PFSK-1 (cell line): ENCODE data around the gene DNAJB12. TPM values are rescaled to one million over a fixed set of nuclear protein-coding genes. Genes with fewer than 3 reads are reported as not detected.
A peak's percentile ranks its signal among the peaks of the same experiment; 100 is the strongest.

Source experiments
- FOXP2 ChIP-seq: optimal IDR thresholded peaks from 2 replicates; pipeline ENCODE3; 2011; ENCODE audit warnings: borderline replicate concordance, control low read depth, inconsistent platforms; ENCODE audit not compliant: insufficient read depth; ENCODE audit errors: extremely low read length, extremely low read depth
- POLR2AphosphoS5 ChIP-seq: IDR thresholded peaks from 2 replicates; pipeline ENCODE4 v1.6.1; 2012; ENCODE audit warnings: low read depth, mild to moderate bottlenecking, control low read depth, low read length, moderate library complexity
- REST ChIP-seq, 2 experiments: IDR thresholded peaks; 2 replicates each; pipeline versions ENCODE4 v1.6.1 to v1.8.0; 2011 to 2012; ENCODE audit warnings: low read depth in 2 of 2, low read length in 2 of 2, control low read depth in 1 of 2, inconsistent platforms in 1 of 2, mild to moderate bottlenecking in 1 of 2, moderate library complexity in 1 of 2; ENCODE audit not compliant: insufficient read depth in 1 of 2
- SIN3A ChIP-seq: IDR thresholded peaks from 2 replicates; pipeline ENCODE4 v1.6.1; 2012; ENCODE audit warnings: mild to moderate bottlenecking, low read length, moderate library complexity, borderline replicate concordance; ENCODE audit not compliant: insufficient read depth
- TAF1 ChIP-seq: IDR thresholded peaks from 2 replicates; pipeline ENCODE4 v1.6.1; 2012; ENCODE audit warnings: low read length, control low read depth, borderline replicate concordance; ENCODE audit not compliant: insufficient read depth
- polyA plus RNA-seq: library from polyadenylated mRNA; unstranded; fragments of >200 nt; gene quantifications from one replicate; pipeline ENCODE4 v1.2.1, GENCODE V29; 2012; ENCODE audit warnings: low read depth, missing spikeins; ENCODE audit not compliant: insufficient read length

The DNAJB12 gene
- 39.8 TPM for polyA plus RNA-seq

- peak; percentile 90 for TF ChIP-seq POLR2AphosphoS5
- peak; percentile 89 for TF ChIP-seq FOXP2
- TF ChIP-seq TAF1: no peak
Measured at GRCh38 chr10:72354356-72355213, at the start of gene DNAJB12. Gene DNAJB12 (minus strand): TSS chr10:72354919. CDS start chr10:72354897, 22 bp downstream.

DNA sequence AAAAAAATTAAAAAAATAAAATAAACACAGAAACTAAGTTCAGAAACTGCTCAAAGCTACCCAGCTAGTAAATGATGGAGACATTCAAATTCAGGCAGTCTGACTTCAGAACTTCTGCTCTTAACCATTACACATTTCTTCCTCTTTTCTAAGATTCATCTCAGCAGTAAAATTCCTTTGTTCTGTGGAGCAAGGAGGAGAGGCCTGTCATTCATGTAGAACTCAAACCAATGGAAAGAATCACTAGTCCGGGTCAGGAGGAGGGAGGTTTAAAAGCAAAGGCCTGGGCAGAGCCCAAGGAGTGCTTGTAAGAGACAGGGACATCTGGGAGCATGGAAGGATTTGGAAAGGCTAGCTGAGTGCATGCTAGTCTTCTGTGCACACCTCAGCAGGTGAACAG is 37.9 kb upstream of the DNAJB12 start:
- TF ChIP-seq REST (IDR thresholded peaks at IDR 0.05; ENCODE audit: insufficient read depth in 1 of 2, low read depth in 2 of 2, low read length in 2 of 2) (no peak), FOXP2 (no peak), SIN3A (no peak), POLR2AphosphoS5 (no peak), TAF1 (no peak)

- TF ChIP-seq TAF1: no peak
- TF ChIP-seq FOXP2: no peak
- no peak for TF ChIP-seq SIN3A
- TF ChIP-seq REST (IDR thresholded peaks at IDR 0.05; ENCODE audit: insufficient read depth in 1 of 2, low read depth in 2 of 2, low read length in 2 of 2): no peak
- no peak for TF ChIP-seq POLR2AphosphoS5
Measured at GRCh38 chr10:72390764-72391163, 36.0 kb upstream of the DNAJB12 start.

DNA sequence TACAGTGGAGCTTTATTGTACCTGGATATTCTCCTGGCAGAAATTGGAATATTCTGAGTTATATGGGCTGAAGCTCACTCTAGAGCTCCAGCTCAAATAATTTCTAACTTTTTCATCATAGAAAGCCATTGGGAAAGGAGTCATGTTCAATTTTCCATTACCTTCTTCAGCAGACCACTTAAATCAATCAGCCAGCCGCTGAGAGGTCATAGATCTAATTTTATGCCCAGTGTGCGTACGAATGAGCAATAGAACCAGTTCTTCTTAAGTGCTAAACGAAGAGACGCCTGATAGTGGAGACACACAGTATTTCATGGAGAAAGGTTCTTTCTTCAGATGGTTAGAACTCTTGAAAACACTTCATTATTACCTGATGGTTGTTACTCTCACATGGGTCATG is 35.0 kb upstream of the DNAJB12 start:
- TF ChIP-seq REST (IDR thresholded peaks at IDR 0.05; ENCODE audit: insufficient read depth in 1 of 2, low read depth in 2 of 2, low read length in 2 of 2) (no peak), POLR2AphosphoS5 (no peak)

- TF ChIP-seq POLR2AphosphoS5: no peak
- TF ChIP-seq FOXP2: no peak
- no peak for TF ChIP-seq TAF1
- TF ChIP-seq SIN3A: no peak
Measured at GRCh38 chr10:72389014-72389413, 34.3 kb upstream of the DNAJB12 start.

GRCh38 chr10:72388062-72388461 is 33.3 kb upstream of the DNAJB12 start:
- TF ChIP-seq TAF1 (no peak), FOXP2 (no peak)
